H9 (cell line): ENCODE measurements around the gene ASTN2. TPM values are rescaled to one million over a fixed set of nuclear protein-coding genes. Genes with fewer than 3 reads are reported as not detected.

Experiments
- DNase-seq: peaks from one replicate; pipeline ENCODE4 v3.0.0-alpha.2; 2017
- H2AFZ ChIP-seq: one replicate; pipeline ENCODE4 v1.6.1; 2013; ENCODE audit warnings: mild to moderate bottlenecking, low read length, control low read depth, moderate library complexity
- H2AK5ac ChIP-seq: 2 replicates; pipeline ENCODE4 v1.6.1; 2013; ENCODE audit warnings: low read length, control low read depth, mixed read lengths; ENCODE audit not compliant: insufficient read length
- H2BK120ac ChIP-seq: one replicate; pipeline ENCODE4 v1.6.1; 2013; ENCODE audit warnings: low read depth, mild to moderate bottlenecking, low read length, control low read depth, inconsistent platforms; ENCODE audit not compliant: poor library complexity, severe bottlenecking
- H2BK12ac ChIP-seq: 2 replicates; pipeline ENCODE4 v1.6.1; 2013; ENCODE audit warnings: low read length, control low read depth, mixed read lengths, low read depth; ENCODE audit not compliant: insufficient read length
- H2BK15ac ChIP-seq: 2 replicates; pipeline ENCODE4 v1.6.1; 2013; ENCODE audit warnings: low read depth, low read length, control low read depth
- H2BK20ac ChIP-seq: one replicate; pipeline ENCODE4 v1.6.1; 2013; ENCODE audit warnings: low read depth, mild to moderate bottlenecking, low read length, control low read depth, inconsistent platforms; ENCODE audit not compliant: poor library complexity, severe bottlenecking
- H2BK5ac ChIP-seq: 2 replicates; pipeline ENCODE4 v1.6.1; 2013; ENCODE audit warnings: low read length, control low read depth, mixed read lengths; ENCODE audit not compliant: insufficient read length
- H3K14ac ChIP-seq: 2 replicates; pipeline ENCODE4 v1.6.1; 2013; ENCODE audit warnings: low read length, control low read depth; ENCODE audit not compliant: insufficient read depth
- H3K18ac ChIP-seq: 2 replicates; pipeline ENCODE4 v1.6.1; 2013; ENCODE audit warnings: low read depth, mild to moderate bottlenecking, mixed read lengths, low read length, control low read depth; ENCODE audit not compliant: insufficient read length
- H3K23ac ChIP-seq: 2 replicates; pipeline ENCODE4 v1.6.1; 2013; ENCODE audit warnings: low read length, control low read depth, mixed read lengths, low read depth; ENCODE audit not compliant: insufficient read length
- H3K23me2 ChIP-seq: 2 replicates; pipeline ENCODE4 v1.6.1; 2013; ENCODE audit warnings: low read depth, mild to moderate bottlenecking, mixed read lengths, low read length, control low read depth; ENCODE audit not compliant: insufficient read length, poor library complexity, severe bottlenecking
- H3K27ac ChIP-seq: 2 replicates; pipeline ENCODE4 v1.5.1; 2013; ENCODE audit warnings: low read length, control low read depth, mixed read lengths, low read depth; ENCODE audit not compliant: insufficient read length
- H3K27me3 ChIP-seq: 2 replicates; pipeline ENCODE4 v1.6.1; 2013; ENCODE audit warnings: low read length, control low read depth, inconsistent platforms; ENCODE audit not compliant: insufficient read depth
- H3K4ac ChIP-seq: 2 replicates; pipeline ENCODE4 v1.6.1; 2013; ENCODE audit warnings: low read depth, mild to moderate bottlenecking, control low read depth, inconsistent platforms, low read length, moderate library complexity
- H3K4me1 ChIP-seq: 2 replicates; pipeline ENCODE4 v1.6.1; 2013; ENCODE audit warnings: low read length, control low read depth, inconsistent platforms; ENCODE audit not compliant: insufficient read depth
- H3K4me2 ChIP-seq: 2 replicates; pipeline ENCODE4 v1.6.1; 2013; ENCODE audit warnings: low read length, control low read depth, mixed read lengths; ENCODE audit not compliant: insufficient read length, insufficient read depth
- H3K56ac ChIP-seq: 2 replicates; pipeline ENCODE4 v1.6.1; 2013; ENCODE audit warnings: low read depth, mild to moderate bottlenecking, mixed read lengths, low read length, control low read depth; ENCODE audit not compliant: insufficient read length
- H3K79me1 ChIP-seq: 2 replicates; pipeline ENCODE4 v1.6.1; 2013; ENCODE audit warnings: low read depth, mild to moderate bottlenecking, moderate library complexity, low read length, control low read depth, inconsistent platforms; ENCODE audit not compliant: insufficient read depth, poor library complexity, severe bottlenecking
- H3K79me2 ChIP-seq: 2 replicates; pipeline ENCODE4 v1.6.1; 2013; ENCODE audit warnings: low read length, control low read depth, inconsistent platforms; ENCODE audit not compliant: insufficient read depth
- H3K9ac ChIP-seq: 2 replicates; pipeline ENCODE4 v1.6.1; 2013; ENCODE audit warnings: low read length, control low read depth, mixed read lengths; ENCODE audit not compliant: insufficient read length; ENCODE audit errors: extremely low read depth
- H3K9me3 ChIP-seq: one replicate; pipeline ENCODE4 v1.6.1; 2013; ENCODE audit warnings: low read depth, low read length, inconsistent platforms; ENCODE audit not compliant: control insufficient read depth
- H3T11ph ChIP-seq: one replicate; pipeline ENCODE4 v1.6.1; 2013; ENCODE audit warnings: mild to moderate bottlenecking, low read length, control low read depth, inconsistent platforms
- H4K20me1 ChIP-seq: one replicate; pipeline ENCODE4 v1.6.1; 2013; ENCODE audit not compliant: control insufficient read depth, insufficient read length, insufficient read depth
- H4K5ac ChIP-seq: 2 replicates; pipeline ENCODE4 v1.6.1; 2013; ENCODE audit warnings: low read depth, mild to moderate bottlenecking, mixed read lengths, low read length, control low read depth; ENCODE audit not compliant: insufficient read length
- H4K8ac ChIP-seq: replicated peaks from 2 replicates; pipeline ENCODE4 v1.6.1; 2013; ENCODE audit warnings: low read length, control low read depth, mixed read lengths, low read depth; ENCODE audit not compliant: insufficient read length
- H4K91ac ChIP-seq: 2 replicates; pipeline ENCODE4 v1.6.1; 2013; ENCODE audit warnings: low read depth, mild to moderate bottlenecking, moderate library complexity, mixed read lengths, low read length, control low read depth; ENCODE audit not compliant: insufficient read length
- H3K27ac Mint-ChIP-seq, 3 experiments: 2 replicates in 2 of 3; 3 replicates in 1 of 3; pipeline ENCODE4 v1.8.0; 2020 to 2021; ENCODE audit warnings: mixed read lengths in 3 of 3, mild to moderate bottlenecking in 1 of 3, moderate library complexity in 1 of 3
- H3K27me3 Mint-ChIP-seq: 2 replicates; pipeline ENCODE4 v1.8.0; 2021; ENCODE audit warnings: low read depth, mild to moderate bottlenecking, moderate library complexity, mixed read lengths
- H3K36me3 Mint-ChIP-seq, 3 experiments: 2 replicates in 2 of 3; 3 replicates in 1 of 3; pipeline ENCODE4 v1.8.0; 2020 to 2021; ENCODE audit warnings: low read depth in 3 of 3, mixed read lengths in 3 of 3; ENCODE audit not compliant: insufficient read depth in 1 of 3
- H3K4me1 Mint-ChIP-seq, 2 experiments: 2 replicates each; pipeline ENCODE4 v1.8.0; 2020; ENCODE audit warnings: mixed read lengths in 2 of 2
- H3K4me3 Mint-ChIP-seq, 2 experiments: 2 replicates in 1 of 2; 3 replicates in 1 of 2; pipeline ENCODE4 v1.8.0; 2020 to 2021; ENCODE audit warnings: mild to moderate bottlenecking in 2 of 2, mixed read lengths in 2 of 2, moderate library complexity in 1 of 2
- H3K9me3 Mint-ChIP-seq, 2 experiments: 2 replicates in 1 of 2; 3 replicates in 1 of 2; pipeline ENCODE4 v1.8.0; 2020; ENCODE audit warnings: mild to moderate bottlenecking in 2 of 2, mixed read lengths in 2 of 2, moderate library complexity in 1 of 2
- CTCF ChIP-seq: fragments of 200-600 bp; sonication (generic); conservative IDR thresholded peaks from 3 replicates; pipeline ENCODE4 v1.8.0; 2021; ENCODE audit warnings: antibody characterized with exemption, mild to moderate bottlenecking
- WGBS: extraction: QIAGEN DNeasy Blood & Tissue Kit; methylation state at CpG from one replicate; pipeline ENCODE4 v1.1.7; 2013; ENCODE audit warnings: missing lambda C conversion rate, low lambda C conversion rate, mixed read lengths; ENCODE audit not compliant: insufficient read length; ENCODE audit errors: extremely low coverage; 5-methylcytosine and 5-hydroxymethylcytosine counted together
- total RNA-seq: library from RNA; stranded (reverse); gene quantifications from 2 replicates; pipeline ENCODE4 v1.2.1, GENCODE V29; 2021

Gene ASTN2
- total RNA-seq, 1 experiment from 2014 or later = 9.7 TPM

GRCh38 chr9:116798521-116798920, 616.3 kb downstream of the ASTN2 start:
- Histone ChIP-seq H4K91ac (no peak overlapping the region), H3K9ac (no peak overlapping the region), H4K5ac (no peak overlapping the region), H2BK15ac (no peak overlapping the region), H3K79me2 (no peaks in the 10 kb centered on the region), H3K18ac (no peak overlapping the region), H3K27me3 (no peaks in the 10 kb centered on the region), H3K56ac (no peak overlapping the region), H3K4ac (no peak overlapping the region), H3T11ph (no peak overlapping the region), H3K4me2 (no peak overlapping the region), H2AFZ (no peak overlapping the region), H3K14ac (no peak overlapping the region), H3K4me1 (peaks cover 3% of the 10 kb centered on the region), H4K8ac (no peak overlapping the region), H3K79me1 (no peaks in the 10 kb centered on the region), H2BK120ac (no peak overlapping the region), H3K9me3 (no peaks in the 10 kb centered on the region), H4K20me1 (no peaks in the 10 kb centered on the region), H3K23me2 (no peaks in the 10 kb centered on the region), H2BK20ac (no peak overlapping the region), H3K27ac (no peak overlapping the region), H2AK5ac (no peak overlapping the region), H3K23ac (no peak overlapping the region), H2BK5ac (no peak overlapping the region), H2BK12ac (no peak overlapping the region)
- Mint-ChIP-seq H3K27me3 (no peaks in the 10 kb centered on the region), H3K36me3 (no peaks in the 10 kb centered on the region), H3K27ac (no peak overlapping the region), H3K4me1 (peaks cover 23 to 30% of the 10 kb centered on the region in 2 experiments), H3K4me3 (no peak overlapping the region), H3K9me3 (no peaks in the 10 kb centered on the region)
- no peak for DNase-seq
- WGBS = no CpG with 5 or more reads among the region's 2 CpGs
- no peak for TF ChIP-seq CTCF
